Melanocyte of skin (primary cell): Measurements from ENCODE around the gene IGF2R. TPM values are rescaled to one million over a fixed set of nuclear protein-coding genes. Genes with fewer than 3 reads are reported as not detected.

ENCODE experiments used
- total RNA-seq, 2 donors: library from RNA; depleted of rRNA; stranded (reverse); fragments of >200 nt; gene quantifications; 2 replicates each; pipeline ENCODE4 v1.2.3, GENCODE V29; 2012

Gene IGF2R, protein sequence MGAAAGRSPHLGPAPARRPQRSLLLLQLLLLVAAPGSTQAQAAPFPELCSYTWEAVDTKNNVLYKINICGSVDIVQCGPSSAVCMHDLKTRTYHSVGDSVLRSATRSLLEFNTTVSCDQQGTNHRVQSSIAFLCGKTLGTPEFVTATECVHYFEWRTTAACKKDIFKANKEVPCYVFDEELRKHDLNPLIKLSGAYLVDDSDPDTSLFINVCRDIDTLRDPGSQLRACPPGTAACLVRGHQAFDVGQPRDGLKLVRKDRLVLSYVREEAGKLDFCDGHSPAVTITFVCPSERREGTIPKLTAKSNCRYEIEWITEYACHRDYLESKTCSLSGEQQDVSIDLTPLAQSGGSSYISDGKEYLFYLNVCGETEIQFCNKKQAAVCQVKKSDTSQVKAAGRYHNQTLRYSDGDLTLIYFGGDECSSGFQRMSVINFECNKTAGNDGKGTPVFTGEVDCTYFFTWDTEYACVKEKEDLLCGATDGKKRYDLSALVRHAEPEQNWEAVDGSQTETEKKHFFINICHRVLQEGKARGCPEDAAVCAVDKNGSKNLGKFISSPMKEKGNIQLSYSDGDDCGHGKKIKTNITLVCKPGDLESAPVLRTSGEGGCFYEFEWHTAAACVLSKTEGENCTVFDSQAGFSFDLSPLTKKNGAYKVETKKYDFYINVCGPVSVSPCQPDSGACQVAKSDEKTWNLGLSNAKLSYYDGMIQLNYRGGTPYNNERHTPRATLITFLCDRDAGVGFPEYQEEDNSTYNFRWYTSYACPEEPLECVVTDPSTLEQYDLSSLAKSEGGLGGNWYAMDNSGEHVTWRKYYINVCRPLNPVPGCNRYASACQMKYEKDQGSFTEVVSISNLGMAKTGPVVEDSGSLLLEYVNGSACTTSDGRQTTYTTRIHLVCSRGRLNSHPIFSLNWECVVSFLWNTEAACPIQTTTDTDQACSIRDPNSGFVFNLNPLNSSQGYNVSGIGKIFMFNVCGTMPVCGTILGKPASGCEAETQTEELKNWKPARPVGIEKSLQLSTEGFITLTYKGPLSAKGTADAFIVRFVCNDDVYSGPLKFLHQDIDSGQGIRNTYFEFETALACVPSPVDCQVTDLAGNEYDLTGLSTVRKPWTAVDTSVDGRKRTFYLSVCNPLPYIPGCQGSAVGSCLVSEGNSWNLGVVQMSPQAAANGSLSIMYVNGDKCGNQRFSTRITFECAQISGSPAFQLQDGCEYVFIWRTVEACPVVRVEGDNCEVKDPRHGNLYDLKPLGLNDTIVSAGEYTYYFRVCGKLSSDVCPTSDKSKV (N-terminal part only)
- total RNA-seq = 100 to 1,000 TPM; 141 to 182 TPM

DNA sequence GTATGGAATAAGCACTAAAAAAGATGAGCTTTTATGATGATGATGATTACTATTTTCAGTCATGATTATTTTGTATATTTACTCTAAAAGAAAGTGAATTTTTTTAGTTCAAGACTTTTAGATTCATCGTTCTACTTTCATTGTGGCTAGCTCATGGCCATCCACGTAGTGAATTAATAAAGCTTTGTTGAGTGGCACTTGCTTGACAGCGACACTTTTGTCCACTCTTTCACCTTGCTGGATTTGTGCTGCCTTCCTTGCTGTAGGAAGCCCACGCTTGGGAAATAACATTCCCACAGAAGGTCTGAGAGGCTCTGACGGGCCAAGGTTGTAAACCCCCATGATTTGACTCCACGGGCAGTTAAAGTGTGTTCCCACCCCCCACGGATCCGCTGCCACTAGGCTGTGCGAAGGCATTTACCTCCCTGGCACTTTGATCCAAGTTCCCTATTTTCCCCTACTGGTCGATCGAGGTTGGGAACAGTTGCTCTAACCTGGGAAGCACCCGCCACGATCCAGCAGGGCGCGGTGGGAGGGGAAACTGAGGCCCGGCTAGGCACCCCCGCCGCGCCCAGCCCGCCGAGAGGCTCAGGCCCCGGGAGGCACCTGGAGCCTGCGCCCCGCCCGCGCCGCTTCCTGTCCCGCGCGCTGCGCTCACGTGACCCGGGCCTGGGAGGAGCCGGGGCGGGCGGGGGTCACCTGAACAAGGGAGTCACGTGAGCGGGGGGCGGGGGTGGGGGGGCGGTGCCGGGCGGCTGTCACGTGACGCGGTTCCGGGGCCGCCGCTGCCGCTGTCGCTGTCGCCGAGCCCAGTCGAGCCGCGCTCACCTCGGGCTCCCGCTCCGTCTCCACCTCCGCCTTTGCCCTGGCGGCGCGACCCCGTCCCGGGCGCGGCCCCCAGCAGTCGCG is at the start of gene IGF2R:
IGF2R (plus strand) TSS at position 788 of the 909 bp plus-strand sequence. CDS start 165 bp downstream, outside the sequence.

GRCh38 chr6:160121558-160121957 is 152.7 kb downstream of the IGF2R start, which contains the start of gene SLC22A1:
Gene SLC22A1, plus strand, starts transcription at chr6:160121815. Its CDS starts 121 bp downstream, at chr6:160121936.

Other genes with a start within 250 kb of the IGF2R start
- gene WTAP, start 241.6 kb upstream of the IGF2R start, total RNA-seq = 100 to 1,000 TPM in 1 of 2 donors, 10 to 100 TPM in 1; 75.9 to 114 TPM
- 10 to 100 TPM; 66.4 to 89.9 TPM for gene ACAT2, start 207.0 kb upstream of the IGF2R start, total RNA-seq
- 100 to 1,000 TPM; 239 to 363 TPM for gene TCP1, start 179.5 kb upstream of the IGF2R start, total RNA-seq
- 10 to 100 TPM; 66.1 to 98.6 TPM for gene MRPL18, start 178.6 kb upstream of the IGF2R start, total RNA-seq
- gene PNLDC1, start 168.8 kb upstream of the IGF2R start, total RNA-seq = not detected
- gene MAS1, start 78.1 kb upstream of the IGF2R start, total RNA-seq = not detected
- gene SLC22A1, start 152.7 kb downstream of the IGF2R start, total RNA-seq = 1 to 10 TPM in 1 of 2 donors, under 1 TPM in 1; 0.33 to 1.0 TPM